ENCODE data around the gene GAD1. TPM values are rescaled to one million over a fixed set of nuclear protein-coding genes. Genes with fewer than 3 reads are reported as not detected.

The GAD1 gene
- total RNA-seq, 4 donors from 2014 or later: not detected

DNA sequence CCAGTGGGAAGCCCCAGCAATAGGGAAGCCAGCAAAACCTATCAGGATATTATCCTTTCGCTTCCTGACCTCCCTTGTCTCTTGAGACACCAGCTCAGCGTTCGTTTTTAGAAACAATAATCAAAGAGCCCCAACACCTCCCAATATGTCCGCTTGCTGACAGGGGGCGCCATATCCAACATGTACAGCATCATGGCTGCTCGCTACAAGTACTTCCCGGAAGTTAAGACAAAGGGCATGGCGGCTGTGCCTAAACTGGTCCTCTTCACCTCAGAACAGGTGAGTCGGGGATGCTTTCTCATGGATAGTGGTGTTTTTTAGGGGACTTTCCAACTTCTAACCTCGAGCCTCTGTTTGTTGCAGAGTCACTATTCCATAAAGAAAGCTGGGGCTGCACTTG lies 28.7 kb downstream of the GAD1 start:
- H3K27ac ChIP-seq: no peak overlapping the region
- H3K4me1 ChIP-seq: no peaks in the 10 kb centered on the region
- DNase-seq (no peak), ATAC-seq (no peak)
- intact Hi-C loops (cut with DNase I; ENCODE audit: low total_unique reads) (no loop called here), in situ Hi-C loops (cut with MboI; ENCODE audit: low sequenced_read_pairs in 4 of 4) (no loop called here)
- H3K9me3 ChIP-seq: no peaks in the 10 kb centered on the region
- no peak overlapping the region for H3K4me3 ChIP-seq
- H3K27me3 ChIP-seq: peaks cover 0 to 3% (median 0%) of the 10 kb centered on the region in 3 donors
- TF ChIP-seq, protein P1, sequence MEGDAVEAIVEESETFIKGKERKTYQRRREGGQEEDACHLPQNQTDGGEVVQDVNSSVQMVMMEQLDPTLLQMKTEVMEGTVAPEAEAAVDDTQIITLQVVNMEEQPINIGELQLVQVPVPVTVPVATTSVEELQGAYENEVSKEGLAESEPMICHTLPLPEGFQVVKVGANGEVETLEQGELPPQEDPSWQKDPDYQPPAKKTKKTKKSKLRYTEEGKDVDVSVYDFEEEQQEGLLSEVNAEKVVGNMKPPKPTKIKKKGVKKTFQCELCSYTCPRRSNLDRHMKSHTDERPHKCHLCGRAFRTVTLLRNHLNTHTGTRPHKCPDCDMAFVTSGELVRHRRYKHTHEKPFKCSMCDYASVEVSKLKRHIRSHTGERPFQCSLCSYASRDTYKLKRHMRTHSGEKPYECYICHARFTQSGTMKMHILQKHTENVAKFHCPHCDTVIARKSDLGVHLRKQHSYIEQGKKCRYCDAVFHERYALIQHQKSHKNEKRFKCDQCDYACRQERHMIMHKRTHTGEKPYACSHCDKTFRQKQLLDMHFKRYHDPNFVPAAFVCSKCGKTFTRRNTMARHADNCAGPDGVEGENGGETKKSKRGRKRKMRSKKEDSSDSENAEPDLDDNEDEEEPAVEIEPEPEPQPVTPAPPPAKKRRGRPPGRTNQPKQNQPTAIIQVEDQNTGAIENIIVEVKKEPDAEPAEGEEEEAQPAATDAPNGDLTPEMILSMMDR (IDR thresholded peaks at IDR 0.05 in 4 of 5, conservative IDR thresholded peaks at IDR 0.05 in 1 of 5): no peak
- TF ChIP-seq POLR2A (IDR thresholded peaks at IDR 0.05): no peak
- no peaks in the 10 kb centered on the region for H3K36me3 ChIP-seq

DNA sequence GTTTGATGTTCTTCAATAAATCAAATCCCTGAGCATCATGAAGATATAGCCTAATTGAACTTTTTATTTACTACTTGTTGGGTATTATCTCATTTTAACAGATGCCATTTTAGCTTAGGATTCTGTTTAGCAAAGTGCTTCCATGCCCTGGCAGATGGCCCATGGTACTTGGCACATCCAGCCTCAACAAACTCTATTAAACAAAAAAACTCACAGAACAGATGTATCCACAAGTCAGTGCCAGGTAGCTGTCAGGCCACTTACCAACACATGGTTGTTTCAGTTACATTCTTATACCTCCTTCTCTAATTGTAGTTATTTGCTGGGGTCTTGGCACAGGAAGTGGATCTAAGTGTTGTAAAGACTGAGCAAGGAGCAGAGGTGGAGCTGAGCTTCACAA lies 29.6 kb downstream of the GAD1 start:
- Histone ChIP-seq H3K4me1 (no peaks in the 10 kb centered on the region), H3K36me3 (no peaks in the 10 kb centered on the region), H3K4me3 (no peak overlapping the region), H3K9me3 (no peaks in the 10 kb centered on the region), H3K27me3 (peaks cover 0 to 3% (median 0%) of the 10 kb centered on the region in 3 donors), H3K27ac (no peak overlapping the region)
- intact Hi-C loops (cut with DNase I; ENCODE audit: low total_unique reads) (no loop called here), in situ Hi-C loops (cut with MboI; ENCODE audit: low sequenced_read_pairs in 4 of 4) (no loop called here)
- no peak for ATAC-seq
- TF ChIP-seq, protein P1 (IDR thresholded peaks at IDR 0.05 in 4 of 5, conservative IDR thresholded peaks at IDR 0.05 in 1 of 5): no peak
- TF ChIP-seq POLR2A (IDR thresholded peaks at IDR 0.05): no peak
- DNase-seq: no peak

DNA sequence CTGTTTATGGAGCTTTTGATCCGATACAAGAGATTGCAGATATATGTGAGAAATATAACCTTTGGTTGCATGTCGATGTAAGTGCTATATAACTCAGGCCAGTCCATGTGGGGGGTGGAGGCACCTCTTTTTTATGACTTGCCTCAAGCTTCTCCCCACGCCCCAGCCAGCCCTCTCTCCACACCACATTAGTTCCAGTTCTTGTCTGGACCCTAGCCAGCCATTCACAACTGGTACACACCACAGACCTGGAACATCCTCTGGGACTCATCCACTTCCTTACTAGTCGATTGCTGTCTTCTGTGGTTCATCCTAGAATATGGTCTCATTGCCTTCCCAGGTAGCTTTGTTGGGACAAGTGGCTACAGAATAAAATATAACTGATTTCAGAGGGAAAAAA lies 31.0 kb downstream of the GAD1 start:
- Histone ChIP-seq H3K27ac (no peak overlapping the region), H3K9me3 (no peaks in the 10 kb centered on the region), H3K4me3 (no peak overlapping the region), H3K27me3 (peaks cover 0 to 3% (median 0%) of the 10 kb centered on the region in 3 donors), H3K4me1 (no peaks in the 10 kb centered on the region), H3K36me3 (no peaks in the 10 kb centered on the region)
- DNase-seq: no peak
- intact Hi-C loops (cut with DNase I; ENCODE audit: low total_unique reads) (no loop called here), in situ Hi-C loops (cut with MboI; ENCODE audit: low sequenced_read_pairs in 4 of 4) (no loop called here)
- no peak for ATAC-seq
- no peak for TF ChIP-seq POLR2A (IDR thresholded peaks at IDR 0.05)
- TF ChIP-seq, protein P1 (IDR thresholded peaks at IDR 0.05 in 4 of 5, conservative IDR thresholded peaks at IDR 0.05 in 1 of 5): no peak

DNA sequence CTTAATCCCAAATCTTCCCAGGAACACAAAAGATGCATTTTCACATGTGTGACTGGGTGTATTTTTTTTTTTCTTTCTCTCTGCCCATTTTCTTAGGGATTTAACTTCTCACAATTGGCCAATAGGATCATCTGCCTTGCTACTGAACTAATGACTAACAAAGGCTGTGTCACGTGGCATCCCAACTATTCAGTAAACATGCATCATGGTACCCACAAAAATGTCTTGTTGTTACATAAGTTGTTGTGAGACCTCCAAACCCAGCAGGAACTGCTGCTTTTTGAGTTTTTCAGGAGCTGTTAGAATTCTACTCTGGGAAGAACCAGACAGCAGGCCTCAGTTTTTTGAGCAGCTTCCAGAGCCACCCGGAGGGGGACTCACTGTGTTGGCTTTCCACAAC lies 31.9 kb downstream of the GAD1 start:
- no peak for ATAC-seq
- in situ Hi-C loops (cut with MboI; ENCODE audit: low sequenced_read_pairs in 4 of 4): no loop called here
- intact Hi-C loops (cut with DNase I; ENCODE audit: low total_unique reads): no loop called here

More for the DNA sequence above, 31.9 kb downstream of the GAD1 start:
- no peaks in the 10 kb centered on the region for H3K36me3 ChIP-seq
- no peaks in the 10 kb centered on the region for H3K4me1 ChIP-seq
- no peak overlapping the region for H3K27ac ChIP-seq
- TF ChIP-seq POLR2A (IDR thresholded peaks at IDR 0.05): no peak
- TF ChIP-seq, protein P1 (IDR thresholded peaks at IDR 0.05 in 4 of 5, conservative IDR thresholded peaks at IDR 0.05 in 1 of 5): no peak
- DNase-seq: no peak
- no peak overlapping the region for H3K4me3 ChIP-seq
- peaks cover 0 to 3% (median 0%) of the 10 kb centered on the region in 3 donors for H3K27me3 ChIP-seq
- no peaks in the 10 kb centered on the region for H3K9me3 ChIP-seq
